D721Med (cell line): ENCODE measurements around the gene UBAC1.

Experiments
- DNase-seq: peaks from one replicate; pipeline ENCODE4 v3.0.0; 2011; ENCODE audit warnings: low spot score; ENCODE audit not compliant: insufficient read length
- FAIRE-seq: peaks from 2 replicates; lab custom pipeline; 2011; peaks lifted over from hg19 to GRCh38; lab: Jason Lieb, UNC
- CTCF ChIP-seq: IDR thresholded peaks from 2 replicates; pipeline ENCODE4 v1.5.1; 2012; ENCODE audit warnings: mild to moderate bottlenecking, control low read depth; ENCODE audit not compliant: insufficient read depth; ENCODE audit errors: missing control alignments

Gene UBAC1

GRCh38 chr9:136007276-136007933 is 46.2 kb upstream of the UBAC1 start:
- no peak for FAIRE-seq

GRCh38 chr9:136006169-136006568 is 45.0 kb upstream of the UBAC1 start:
- DNase-seq (no peak), FAIRE-seq (no peak)
- no peak for TF ChIP-seq CTCF

More at GRCh38 chr9:136007276-136007933, 46.2 kb upstream of the UBAC1 start:
- no peak for TF ChIP-seq CTCF
- DNase-seq, result no peak

GRCh38 chr9:136004712-136005111 is 43.5 kb upstream of the UBAC1 start:
- DNase-seq (no peak), FAIRE-seq (no peak)
- TF ChIP-seq CTCF, result no peak

- no peak for FAIRE-seq
- TF ChIP-seq CTCF, result no peak
- DNase-seq, result no peak
Measured at GRCh38 chr9:136004219-136004618, 43.0 kb upstream of the UBAC1 start.

- DNase-seq (no peak), FAIRE-seq (no peak)
- TF ChIP-seq CTCF, result no peak
Measured at GRCh38 chr9:136003411-136004218, 42.4 kb upstream of the UBAC1 start.

GRCh38 chr9:136002881-136003280 is 41.7 kb upstream of the UBAC1 start:
- no peak for TF ChIP-seq CTCF
- DNase-seq (no peak), FAIRE-seq (no peak)

GRCh38 chr9:136002215-136002614 is 41.0 kb upstream of the UBAC1 start:
- DNase-seq, result no peak
- TF ChIP-seq CTCF, result no peak
- no peak for FAIRE-seq
